ENCODE data around the gene JCHAIN.

JCHAIN gene

DNA sequence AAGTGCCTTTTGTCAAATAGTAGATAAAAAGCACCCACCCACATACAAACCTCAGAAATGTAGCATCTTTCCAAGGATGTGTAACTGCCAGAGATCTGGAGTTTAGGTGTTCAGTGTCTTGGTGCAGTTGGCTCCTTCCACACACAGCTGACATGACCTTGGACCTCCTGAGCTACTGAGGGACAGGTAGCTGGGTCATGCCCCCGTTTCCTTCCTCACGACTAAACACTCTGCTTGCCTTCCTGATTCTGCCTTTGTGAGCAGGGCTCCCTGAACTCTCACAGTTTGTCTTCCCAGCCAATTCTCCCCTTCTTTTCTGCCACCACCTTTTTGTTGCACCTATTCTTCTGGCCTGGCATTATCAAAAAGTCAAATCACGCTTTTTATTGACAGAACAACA is 45.3 kb upstream of the JCHAIN start:
- no peak for TF ChIP-seq CTCF (IDR thresholded peaks at IDR 0.05; ENCODE audit: low read depth, low read length)

DNA sequence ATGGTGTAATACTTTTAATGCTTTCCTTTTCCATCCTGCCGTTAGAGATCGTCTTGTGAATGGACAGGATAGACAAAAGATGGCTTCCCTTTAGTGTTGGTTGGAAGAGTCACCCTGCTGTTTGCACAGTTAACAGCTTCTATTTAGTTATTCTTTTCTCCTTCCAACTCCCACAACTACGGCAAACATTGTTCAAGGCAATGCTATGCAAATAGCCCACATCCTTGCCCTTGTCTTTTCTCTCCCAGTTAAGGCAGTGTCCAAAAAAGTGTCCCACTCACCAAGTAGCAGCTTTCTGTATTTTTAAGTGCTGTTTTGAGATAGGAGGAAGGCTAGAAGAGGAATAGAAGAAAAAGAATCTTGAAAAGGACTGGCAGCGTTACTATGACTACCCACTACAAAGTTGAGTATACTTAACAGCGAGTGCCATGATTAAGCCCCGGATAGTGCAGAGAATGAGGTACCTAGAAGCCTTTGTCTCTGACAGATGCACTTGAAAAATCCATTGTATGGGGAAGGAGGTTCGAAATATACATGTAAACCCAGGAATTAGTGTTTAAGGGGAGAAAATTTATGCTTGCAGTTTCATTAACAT is 43.4 kb upstream of the JCHAIN start:
- no peak for DNase-seq (ENCODE audit: extremely low read depth, low read depth)
- TF ChIP-seq CTCF (IDR thresholded peaks at IDR 0.05; ENCODE audit: low read depth, low read length) = no peak

More for the DNA sequence above, 45.3 kb upstream of the JCHAIN start:
- DNase-seq (ENCODE audit: extremely low read depth, low read depth) = no peak

GRCh38 chr4:70706516-70706915 is 40.2 kb upstream of the JCHAIN start:
- no peak for TF ChIP-seq CTCF (IDR thresholded peaks at IDR 0.05; ENCODE audit: low read depth, low read length)
- no peak for DNase-seq (ENCODE audit: extremely low read depth, low read depth)

GRCh38 chr4:70706044-70706461 is 39.7 kb upstream of the JCHAIN start:
- DNase-seq (ENCODE audit: extremely low read depth, low read depth) = no peak
- TF ChIP-seq CTCF (IDR thresholded peaks at IDR 0.05; ENCODE audit: low read depth, low read length) = no peak

- TF ChIP-seq CTCF (IDR thresholded peaks at IDR 0.05; ENCODE audit: low read depth, low read length) = no peak
- no peak for DNase-seq (ENCODE audit: extremely low read depth, low read depth)
These were observed 39.1 kb upstream of the JCHAIN start for GRCh38 chr4:70705183-70706043.

DNA sequence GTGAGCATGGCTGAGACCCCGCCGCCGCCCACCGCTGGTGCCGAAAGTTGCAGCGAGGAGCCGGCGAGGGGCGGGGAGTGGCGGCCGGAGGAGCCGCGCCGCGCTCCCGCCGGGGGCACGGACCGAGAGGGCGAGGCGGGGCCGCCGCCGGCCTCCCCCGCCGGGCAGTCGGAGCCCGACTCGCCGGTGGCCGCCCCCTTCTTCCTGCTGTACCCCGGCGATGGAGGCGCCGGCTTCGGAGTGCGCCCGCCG is 38.5 kb upstream of the JCHAIN start:
- DNase-seq (ENCODE audit: extremely low read depth, low read depth) = no peak
- TF ChIP-seq CTCF (IDR thresholded peaks at IDR 0.05; ENCODE audit: low read depth, low read length) = no peak

DNA sequence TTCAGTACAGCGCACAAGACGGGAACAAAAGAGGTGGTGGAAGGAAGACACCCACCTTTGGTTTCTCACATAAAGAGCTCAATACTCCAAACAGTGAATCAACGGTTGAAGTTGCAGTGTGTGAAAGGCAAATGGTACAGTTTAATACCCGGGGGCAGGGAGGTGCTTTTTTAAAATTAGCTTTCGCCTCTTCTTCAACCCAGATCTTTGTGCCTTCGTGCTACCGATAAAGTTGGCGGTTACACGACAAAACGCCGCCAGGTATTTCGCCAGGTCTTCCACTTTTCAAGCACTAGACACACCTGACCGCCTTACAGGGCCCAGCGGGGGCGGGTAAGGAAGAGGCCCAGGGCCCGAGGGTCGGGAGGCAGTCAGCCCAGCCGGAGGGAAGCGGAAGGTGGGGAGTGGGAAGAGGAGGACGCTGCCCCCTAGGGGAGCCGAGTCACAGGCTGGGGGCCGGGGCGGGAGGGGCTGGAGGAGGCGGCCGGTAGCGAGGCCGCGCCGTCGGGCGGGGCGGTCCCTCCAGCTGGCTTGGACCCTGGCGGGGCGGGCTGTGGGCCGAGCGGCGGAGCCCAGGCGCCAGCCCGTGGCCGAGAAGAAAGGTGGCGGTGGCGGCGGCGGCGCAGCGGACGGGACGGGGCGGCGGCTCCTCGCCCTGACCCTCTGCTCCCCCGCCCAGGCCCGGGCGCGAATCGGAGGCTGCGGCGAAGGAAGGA is 38.1 kb upstream of the JCHAIN start:
- TF ChIP-seq CTCF (IDR thresholded peaks at IDR 0.05; ENCODE audit: low read depth, low read length) = peak; percentile 34
- no peak for DNase-seq (ENCODE audit: extremely low read depth, low read depth)

Data from AG09319 (cell line).